NB4 (cell line): ENCODE results near the gene ENTREP3.

Experiments
- MAX ChIP-seq: IDR thresholded peaks from 2 replicates; pipeline ENCODE4 v1.6.1; 2011; ENCODE audit warnings: low read depth, low read length
- POLR2A ChIP-seq: IDR thresholded peaks from 2 replicates; pipeline ENCODE4 v1.6.1; 2011; ENCODE audit warnings: mild to moderate bottlenecking; ENCODE audit not compliant: insufficient read length; ENCODE audit errors: extremely low read depth
- TF ChIP-seq, protein P1 (sequence below): IDR thresholded peaks from one replicate; pipeline ENCODE4 v1.5.1; 2012; ENCODE audit warnings: low read depth, low read length

DNA sequence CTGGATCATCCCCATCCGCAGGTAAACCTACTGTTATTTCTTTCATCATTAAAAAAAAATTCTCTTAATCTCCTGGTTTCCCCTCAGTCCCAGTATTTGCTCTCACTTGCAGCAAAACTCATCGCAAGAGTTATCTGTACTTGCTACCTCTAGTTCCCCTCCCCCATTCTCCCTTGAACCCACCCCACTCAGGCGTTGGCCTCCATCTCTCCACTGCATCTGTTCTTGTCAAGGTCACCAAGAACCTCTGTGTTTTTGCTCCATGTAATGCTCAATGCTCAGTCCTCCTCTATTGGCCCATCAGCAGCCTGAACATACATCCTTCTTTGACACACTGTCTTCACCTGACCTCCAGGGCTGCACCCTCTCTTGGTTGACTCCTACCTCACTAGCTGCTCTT, 41.4 kb upstream of the ENTREP3 start:
- TF ChIP-seq, protein P1, sequence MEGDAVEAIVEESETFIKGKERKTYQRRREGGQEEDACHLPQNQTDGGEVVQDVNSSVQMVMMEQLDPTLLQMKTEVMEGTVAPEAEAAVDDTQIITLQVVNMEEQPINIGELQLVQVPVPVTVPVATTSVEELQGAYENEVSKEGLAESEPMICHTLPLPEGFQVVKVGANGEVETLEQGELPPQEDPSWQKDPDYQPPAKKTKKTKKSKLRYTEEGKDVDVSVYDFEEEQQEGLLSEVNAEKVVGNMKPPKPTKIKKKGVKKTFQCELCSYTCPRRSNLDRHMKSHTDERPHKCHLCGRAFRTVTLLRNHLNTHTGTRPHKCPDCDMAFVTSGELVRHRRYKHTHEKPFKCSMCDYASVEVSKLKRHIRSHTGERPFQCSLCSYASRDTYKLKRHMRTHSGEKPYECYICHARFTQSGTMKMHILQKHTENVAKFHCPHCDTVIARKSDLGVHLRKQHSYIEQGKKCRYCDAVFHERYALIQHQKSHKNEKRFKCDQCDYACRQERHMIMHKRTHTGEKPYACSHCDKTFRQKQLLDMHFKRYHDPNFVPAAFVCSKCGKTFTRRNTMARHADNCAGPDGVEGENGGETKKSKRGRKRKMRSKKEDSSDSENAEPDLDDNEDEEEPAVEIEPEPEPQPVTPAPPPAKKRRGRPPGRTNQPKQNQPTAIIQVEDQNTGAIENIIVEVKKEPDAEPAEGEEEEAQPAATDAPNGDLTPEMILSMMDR: no peak
- TF ChIP-seq MAX (no peak), POLR2A (no peak)
